ENCODE data around the gene MYNN.
"Not testable (repeated sequence)": the region's sequence is repeated elsewhere in the genome, so short reads cannot be mapped to it uniquely, and the experiment has no call there.

Gene MYNN

DNA sequence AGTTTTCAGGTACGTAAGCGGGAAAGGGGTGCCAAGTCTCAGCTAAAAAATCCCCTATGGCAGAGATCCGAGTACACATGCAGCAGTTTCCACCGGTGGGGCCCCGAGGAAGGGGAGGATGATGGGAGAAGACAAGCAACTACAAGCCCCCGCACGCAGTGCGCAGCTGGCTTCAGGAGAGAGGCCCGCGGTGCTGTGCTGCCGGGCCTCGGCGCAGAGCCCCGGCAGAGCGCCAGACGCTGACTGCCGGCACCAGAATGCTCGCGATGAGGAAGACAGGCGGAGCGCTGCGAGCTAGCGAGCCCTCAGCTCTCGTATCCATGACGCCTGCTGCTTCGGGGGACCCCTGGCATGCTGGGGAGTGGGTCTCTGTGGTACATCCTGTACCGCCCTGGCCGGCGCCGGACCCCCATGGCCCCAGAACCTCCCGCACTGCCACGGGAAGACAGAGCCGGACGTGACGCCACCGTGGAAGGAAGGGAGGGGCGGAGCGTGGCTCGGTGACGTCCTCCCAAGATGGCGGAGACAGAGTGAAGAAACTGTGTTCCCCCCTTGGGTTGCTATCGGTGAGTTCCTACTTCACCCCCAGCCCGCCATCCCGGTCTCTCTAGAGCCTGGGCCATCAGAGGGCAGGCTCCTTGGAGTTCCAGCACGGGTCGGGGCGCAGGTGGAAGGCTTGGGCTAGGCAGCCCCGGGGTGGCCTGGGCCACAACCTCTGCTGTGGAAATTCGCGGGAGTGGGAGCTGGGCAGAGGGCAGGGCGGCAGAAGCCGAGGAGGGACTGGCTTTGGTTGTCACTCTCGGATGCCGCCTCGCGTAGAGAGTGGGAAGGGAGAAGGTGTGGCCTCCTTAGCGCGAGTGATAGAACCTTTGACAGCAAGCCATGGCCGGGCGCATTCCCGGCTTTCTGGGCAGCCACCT, at the start of gene MYNN:
MYNN (plus strand) TSS at position 500 of the 920 bp plus-strand sequence. CDS start 900 bp downstream, outside the sequence.
- H3K4me3 ChIP-seq (ENCODE audit: low read depth, low read length), result peak within 1 kb of the TSS; percentile 95

- H3K4me3 ChIP-seq (ENCODE audit: low read depth, low read length), result not testable (repeated sequence)
Measured at GRCh38 chr3:169731857-169732256, 41.3 kb upstream of the MYNN start.

- no peak overlapping the region for H3K4me3 ChIP-seq (ENCODE audit: low read depth, low read length)
Measured at GRCh38 chr3:169739067-169739466, 34.1 kb upstream of the MYNN start.

- no peak overlapping the region for H3K4me3 ChIP-seq (ENCODE audit: low read depth, low read length)
Measured at GRCh38 chr3:169744366-169745054, 28.7 kb upstream of the MYNN start.

- no peak overlapping the region for H3K4me3 ChIP-seq (ENCODE audit: low read depth, low read length)
Measured at GRCh38 chr3:169746924-169747323, 26.3 kb upstream of the MYNN start.

- H3K4me3 ChIP-seq (ENCODE audit: low read depth, low read length), result no peak overlapping the region
Measured at GRCh38 chr3:169748670-169749069, 24.5 kb upstream of the MYNN start.

DNA sequence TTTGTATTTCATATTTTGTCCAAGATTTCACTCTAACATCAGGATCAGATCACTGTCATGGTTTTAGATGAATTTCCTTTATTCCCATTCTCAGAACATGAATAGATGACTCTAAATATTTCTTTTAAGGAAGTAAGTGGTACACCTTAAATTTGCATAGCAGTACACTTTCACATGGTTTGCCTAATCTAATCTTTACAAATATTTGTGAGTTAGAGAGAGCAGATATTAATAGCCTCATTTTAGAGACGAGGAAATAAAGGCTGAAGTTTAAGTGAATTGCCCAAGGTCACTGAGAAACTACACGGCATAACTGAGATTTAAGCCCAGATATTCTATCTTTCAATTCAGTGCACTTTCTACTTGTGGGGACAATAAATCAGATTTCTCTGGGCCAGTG, 22.5 kb upstream of the MYNN start:
- H3K4me3 ChIP-seq (ENCODE audit: low read depth, low read length), result no peak overlapping the region

DNA sequence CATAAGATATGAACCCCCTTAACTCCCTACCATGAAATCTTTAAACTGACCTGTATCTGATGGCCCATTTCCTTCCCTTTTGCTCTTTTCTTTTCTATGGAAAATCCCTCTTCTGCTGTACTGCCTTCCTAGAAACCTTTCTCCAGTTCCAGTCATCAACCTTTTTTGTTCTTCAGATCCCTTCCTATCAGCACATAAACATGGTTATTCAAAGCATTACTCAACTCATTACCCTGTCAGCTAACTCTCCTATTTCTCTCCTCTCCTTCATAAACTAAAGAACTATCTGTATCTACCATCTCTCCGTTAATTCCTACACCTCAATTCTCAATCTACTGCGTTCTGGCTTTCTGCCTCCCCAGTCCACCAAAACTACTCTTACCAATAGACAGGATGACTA, 21.3 kb upstream of the MYNN start:
- H3K4me3 ChIP-seq (ENCODE audit: low read depth, low read length), result no peak overlapping the region

- no peak overlapping the region for H3K4me3 ChIP-seq (ENCODE audit: low read depth, low read length)
Measured at GRCh38 chr3:169754711-169755110, 18.5 kb upstream of the MYNN start.

DNA sequence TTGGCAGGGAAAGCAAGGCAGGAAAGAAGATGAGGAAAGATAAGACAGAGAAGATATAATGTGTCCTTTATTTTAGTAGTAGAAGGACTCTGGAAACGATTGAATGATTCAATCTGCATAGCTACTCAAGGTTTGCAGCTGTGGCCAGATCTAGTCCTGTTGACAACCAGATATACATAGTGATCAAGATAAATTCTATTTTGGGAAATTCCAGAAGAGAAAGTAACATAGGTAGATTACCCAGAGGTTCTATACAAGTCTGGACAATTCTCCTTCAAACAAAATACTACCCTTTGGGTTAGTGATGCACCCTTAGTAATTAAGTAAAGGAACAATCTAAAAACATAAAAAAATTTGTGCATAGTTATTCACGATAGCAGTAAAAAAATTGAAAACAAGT, 17.7 kb upstream of the MYNN start:
- no peak overlapping the region for H3K4me3 ChIP-seq (ENCODE audit: low read depth, low read length)

- no peak overlapping the region for H3K4me3 ChIP-seq (ENCODE audit: low read depth, low read length)
Measured at GRCh38 chr3:169758359-169758994, 14.7 kb upstream of the MYNN start.

DNA sequence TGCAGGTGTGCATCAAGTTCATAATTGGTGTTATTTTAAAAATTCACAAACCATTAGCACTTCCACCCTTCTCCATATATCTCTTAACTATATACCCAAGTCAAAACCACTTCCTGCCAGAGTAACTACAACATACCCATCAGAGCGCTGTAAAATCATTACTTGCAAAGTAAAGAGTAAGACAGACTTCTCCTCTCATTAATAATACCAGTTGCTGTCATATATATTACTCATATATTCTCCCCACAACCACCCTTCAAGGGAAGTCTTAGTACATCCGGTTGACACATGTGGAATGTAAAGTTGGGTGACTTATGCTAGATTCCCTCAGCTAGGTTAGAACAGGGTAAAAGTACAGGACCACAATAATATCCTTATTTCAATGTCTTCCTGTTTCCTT, 13.9 kb upstream of the MYNN start:
- H3K4me3 ChIP-seq (ENCODE audit: low read depth, low read length), result no peak overlapping the region

- no peak overlapping the region for H3K4me3 ChIP-seq (ENCODE audit: low read depth, low read length)
Measured at GRCh38 chr3:169760479-169760878, 12.7 kb upstream of the MYNN start.

- H3K4me3 ChIP-seq (ENCODE audit: low read depth, low read length), result peak overlapping the region; percentile 66
Measured at GRCh38 chr3:169764312-169764881, 8.8 kb upstream of the MYNN start.

- peak within 1 kb of the TSS; percentile 66 for H3K4me3 ChIP-seq (ENCODE audit: low read depth, low read length)
Measured at GRCh38 chr3:169764882-169765612, 8.1 kb upstream of the MYNN start, which contains the start of gene TERC. Gene TERC (minus strand): TSS chr3:169765060.

GRCh38 chr3:169769287-169770181, 3.7 kb upstream of the MYNN start, which contains the start of gene ACTRT3:
Gene ACTRT3 (minus strand): TSS chr3:169769561. CDS start chr3:169769520, 41 bp downstream.
- H3K4me3 ChIP-seq (ENCODE audit: low read depth, low read length), result peak within 1 kb of the TSS; percentile 51

GRCh38 chr3:169771497-169772304, 1.5 kb upstream of the MYNN start:
- peak overlapping the region; percentile 95 for H3K4me3 ChIP-seq (ENCODE audit: low read depth, low read length)

- peak overlapping the region; percentile 95 for H3K4me3 ChIP-seq (ENCODE audit: low read depth, low read length)
Measured at GRCh38 chr3:169772305-169772896, 795 bp upstream of the MYNN start.

Measured in iPS-11a (cell line).